Liver (tissue), 9 donors: ENCODE measurements around the gene NNMT. TPM values are rescaled to one million over a fixed set of nuclear protein-coding genes. Genes with fewer than 3 reads are reported as not detected.

Experiments used
- DNase-seq: peaks from one replicate; pipeline ENCODE4 v3.0.0-alpha.2; 2017; ENCODE audit warnings: low spot score
- H3K27ac ChIP-seq, 2 donors: one replicate each; pipeline ENCODE4 v1.7.0; 2013; ENCODE audit warnings: inconsistent platforms in 2 of 2, low read length in 2 of 2, control low read depth in 1 of 2, low read depth in 1 of 2, mild to moderate bottlenecking in 1 of 2
- H3K27me3 ChIP-seq, 4 donors: one replicate each; pipeline versions ENCODE4 v1.6.1 to v1.7.0; 2013; ENCODE audit warnings: low read length in 3 of 4, inconsistent platforms in 1 of 4, mild to moderate bottlenecking in 1 of 4, moderate library complexity in 1 of 4; ENCODE audit not compliant: control insufficient read depth in 4 of 4, insufficient read depth in 4 of 4
- H3K36me3 ChIP-seq, 4 donors: one replicate each; pipeline versions ENCODE4 v1.6.1 to v1.7.0; 2013; ENCODE audit warnings: low read length in 3 of 4, mild to moderate bottlenecking in 3 of 4, low read depth in 1 of 4, moderate library complexity in 1 of 4; ENCODE audit not compliant: control insufficient read depth in 4 of 4, insufficient read depth in 3 of 4
- H3K4me1 ChIP-seq, 4 donors: one replicate each; pipeline versions ENCODE4 v1.6.1 to v1.7.0; 2013; ENCODE audit warnings: low read length in 3 of 4, mild to moderate bottlenecking in 3 of 4, moderate library complexity in 1 of 4; ENCODE audit not compliant: control insufficient read depth in 4 of 4, insufficient read depth in 4 of 4
- H3K4me3 ChIP-seq, 3 donors: one replicate each; pipeline versions ENCODE4 v1.6.1 to v1.7.0; 2013; ENCODE audit warnings: low read length in 3 of 3, control low read depth in 1 of 3, low read depth in 1 of 3, mild to moderate bottlenecking in 1 of 3
- H3K9ac ChIP-seq, 2 donors: one replicate each; pipeline ENCODE4 v1.7.0; 2013; ENCODE audit warnings: low read length in 2 of 2, mild to moderate bottlenecking in 2 of 2, moderate library complexity in 2 of 2, control low read depth in 1 of 2, low read depth in 1 of 2
- H3K9me3 ChIP-seq, 4 donors: one replicate each; pipeline versions ENCODE4 v1.6.1 to v1.7.0; 2013; ENCODE audit warnings: low read length in 3 of 4; ENCODE audit not compliant: control insufficient read depth in 4 of 4
- ATF3 ChIP-seq: IDR thresholded peaks from 2 replicates; pipeline ENCODE4 v1.6.1; 2016; ENCODE audit warnings: antibody characterized with exemption
- EGR1 ChIP-seq, 2 donors: IDR thresholded peaks; 2 replicates each; pipeline ENCODE4 v1.6.1; 2016 to 2018; ENCODE audit warnings: antibody characterized with exemption in 2 of 2, low read depth in 2 of 2
- FOXA1 ChIP-seq: IDR thresholded peaks from 2 replicates; pipeline ENCODE4 v1.6.1; 2016; ENCODE audit warnings: antibody characterized with exemption
- FOXA2 ChIP-seq: IDR thresholded peaks from 2 replicates; pipeline ENCODE4 v1.6.1; 2016; ENCODE audit warnings: antibody characterized with exemption
- HNF4A ChIP-seq, 2 donors: conservative IDR thresholded peaks; 2 replicates each; pipeline ENCODE4 v1.6.1; 2016; ENCODE audit warnings: antibody characterized with exemption in 2 of 2, mild to moderate bottlenecking in 2 of 2
- HNF4G ChIP-seq: IDR thresholded peaks from 2 replicates; pipeline ENCODE4 v1.6.1; 2016; ENCODE audit warnings: antibody characterized with exemption
- JUND ChIP-seq, 2 donors: IDR thresholded peaks; 2 replicates each; pipeline ENCODE4 v1.6.1; 2016; ENCODE audit warnings: antibody characterized with exemption in 2 of 2
- MAX ChIP-seq: IDR thresholded peaks from 2 replicates; pipeline ENCODE4 v1.6.1; 2016; ENCODE audit warnings: antibody characterized with exemption
- NR2F2 ChIP-seq: IDR thresholded peaks from 2 replicates; pipeline ENCODE4 v1.6.1; 2016; ENCODE audit warnings: antibody characterized with exemption
- RAD21 ChIP-seq, 2 donors: IDR thresholded peaks; 2 replicates each; pipeline ENCODE4 v1.6.1; 2016; ENCODE audit warnings: antibody characterized with exemption in 2 of 2, mild to moderate bottlenecking in 2 of 2
- RXRA ChIP-seq, 2 donors: IDR thresholded peaks; 2 replicates each; pipeline ENCODE4 v1.6.1; 2017 to 2018; ENCODE audit warnings: antibody characterized with exemption in 2 of 2, mild to moderate bottlenecking in 1 of 2
- SP1 ChIP-seq: IDR thresholded peaks from 2 replicates; pipeline ENCODE4 v1.6.1; 2018; ENCODE audit warnings: antibody characterized with exemption, mild to moderate bottlenecking
- TAF1 ChIP-seq: conservative IDR thresholded peaks from 2 replicates; pipeline ENCODE4 v1.6.1; 2016; ENCODE audit warnings: antibody characterized with exemption, mild to moderate bottlenecking
- YY1 ChIP-seq: IDR thresholded peaks from 2 replicates; pipeline ENCODE4 v1.6.1; 2016; ENCODE audit warnings: antibody characterized with exemption, mild to moderate bottlenecking
- WGBS: extraction: QIAGEN DNeasy Blood & Tissue Kit; methylation state at CpG from one replicate; pipeline ENCODE4 v1.1.7; 2013; 5-methylcytosine and 5-hydroxymethylcytosine counted together
- polyA plus RNA-seq, 2 donors: library from polyadenylated mRNA; stranded (reverse) in 1 of 2; unstranded in 1 of 2; fragments of 200-250 nt in 1 of 2; fragments of >200 nt in 1 of 2; fragmentation: Nextera tagmentation in 1 of 2; extraction: Ambion mirVana in 1 of 2; gene quantifications; one replicate each; pipeline versions ENCODE4 v1.2.1 to v1.2.3, GENCODE V29; 2013 to 2015
- total RNA-seq, 2 donors: library from RNA; depleted of rRNA; stranded (reverse); fragments of >200 nt; gene quantifications; one replicate each; pipeline ENCODE4 v1.2.3, GENCODE V29; 2014
- TF ChIP-seq, protein P1 (sequence below): IDR thresholded peaks from 2 replicates; pipeline ENCODE4 v1.6.1; 2016; ENCODE audit warnings: antibody characterized with exemption
- TF ChIP-seq, protein P2 (sequence below): IDR thresholded peaks from 2 replicates; pipeline ENCODE4 v1.6.1; 2016; ENCODE audit warnings: antibody characterized with exemption, mild to moderate bottlenecking
- TF ChIP-seq, protein P3 (sequence below): fragments of 150-350 bp; IDR thresholded peaks from 2 replicates; pipeline ENCODE4 v1.5.1; 2017; ENCODE audit warnings: improper control_type of control experiment, low read depth, low read length; ENCODE audit not compliant: missing input control
- donor health status: healthy.
- donor health status: healthy.
- donor health status: healthy.
- donor health status: healthy.
- donor health status: healthy.

Gene NNMT
- total and polyA plus RNA-seq, 4 donors = 0.47 to 3,724 (median 2,877) TPM

- Histone ChIP-seq H3K27me3 (no peaks in the 10 kb centered on the region), H3K4me1 (peaks cover 3 to 64% (median 30%) of the 10 kb centered on the region in 4 donors), H3K9ac (no peak overlapping the region), H3K36me3 (peaks cover 0 to 46% (median 32%) of the 10 kb centered on the region in 4 donors), H3K4me3 (no peak overlapping the region), H3K27ac (peak overlapping the region in 1 of 2 donors; percentile 41), H3K9me3 (no peaks in the 10 kb centered on the region)
- WGBS = 39% methylated on average over 1 of the region's 1 CpG
- no peak for DNase-seq
- TF ChIP-seq RXRA (IDR thresholded peaks at IDR 0.05) (peak in 1 of 2 donors; percentile 11), FOXA2 (peak; percentile 19), HNF4A (conservative IDR thresholded peaks at IDR 0.05) (peak; percentile 63 to 77), SP1 (peak; percentile 27), JUND (IDR thresholded peaks at IDR 0.05) (peak in 1 of 2 donors; percentile 26)
- TF ChIP-seq, protein P1, sequence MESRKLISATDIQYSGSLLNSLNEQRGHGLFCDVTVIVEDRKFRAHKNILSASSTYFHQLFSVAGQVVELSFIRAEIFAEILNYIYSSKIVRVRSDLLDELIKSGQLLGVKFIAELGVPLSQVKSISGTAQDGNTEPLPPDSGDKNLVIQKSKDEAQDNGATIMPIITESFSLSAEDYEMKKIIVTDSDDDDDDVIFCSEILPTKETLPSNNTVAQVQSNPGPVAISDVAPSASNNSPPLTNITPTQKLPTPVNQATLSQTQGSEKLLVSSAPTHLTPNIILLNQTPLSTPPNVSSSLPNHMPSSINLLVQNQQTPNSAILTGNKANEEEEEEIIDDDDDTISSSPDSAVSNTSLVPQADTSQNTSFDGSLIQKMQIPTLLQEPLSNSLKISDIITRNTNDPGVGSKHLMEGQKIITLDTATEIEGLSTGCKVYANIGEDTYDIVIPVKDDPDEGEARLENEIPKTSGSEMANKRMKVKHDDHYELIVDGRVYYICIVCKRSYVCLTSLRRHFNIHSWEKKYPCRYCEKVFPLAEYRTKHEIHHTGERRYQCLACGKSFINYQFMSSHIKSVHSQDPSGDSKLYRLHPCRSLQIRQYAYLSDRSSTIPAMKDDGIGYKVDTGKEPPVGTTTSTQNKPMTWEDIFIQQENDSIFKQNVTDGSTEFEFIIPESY = no peak
These were observed 7.9 kb downstream of the NNMT start for GRCh38 chr11:114304065-114304464.

DNA sequence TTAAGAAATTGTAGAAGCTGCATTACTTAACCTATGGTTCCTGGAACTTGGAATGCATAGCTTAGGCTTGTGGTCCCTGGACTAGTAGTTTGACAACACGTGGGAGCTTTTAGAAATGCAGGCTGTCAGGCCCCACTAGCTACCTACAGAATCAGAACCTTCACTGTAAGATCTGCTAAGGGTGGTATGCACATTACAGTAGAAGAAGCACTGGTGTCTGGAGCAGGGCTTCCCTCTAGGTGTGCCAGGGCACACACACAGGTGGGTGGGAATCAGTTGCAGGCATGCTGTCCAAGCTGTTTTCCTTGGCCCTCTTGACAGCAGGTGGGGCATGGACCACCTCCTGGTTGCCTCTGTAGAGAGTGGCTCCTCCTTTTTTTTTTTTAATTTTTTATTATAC lies 8.8 kb downstream of the NNMT start:
- Histone ChIP-seq H3K27me3 (no peaks in the 10 kb centered on the region), H3K9ac (no peak overlapping the region), H3K4me3 (peak overlapping the region in 2 of 3 donors; percentile 11 to 30), H3K27ac (no peak overlapping the region), H3K36me3 (peaks cover 2 to 47% (median 35%) of the 10 kb centered on the region in 4 donors), H3K4me1 (peaks cover 3 to 64% (median 31%) of the 10 kb centered on the region in 4 donors), H3K9me3 (no peaks in the 10 kb centered on the region)
- DNase-seq = no peak
- WGBS = 83% methylated on average over 1 of the region's 1 CpG
- TF ChIP-seq JUND (IDR thresholded peaks at IDR 0.05) = peak in 1 of 2 donors; percentile 34
- no peak for TF ChIP-seq NR2F2

DNA sequence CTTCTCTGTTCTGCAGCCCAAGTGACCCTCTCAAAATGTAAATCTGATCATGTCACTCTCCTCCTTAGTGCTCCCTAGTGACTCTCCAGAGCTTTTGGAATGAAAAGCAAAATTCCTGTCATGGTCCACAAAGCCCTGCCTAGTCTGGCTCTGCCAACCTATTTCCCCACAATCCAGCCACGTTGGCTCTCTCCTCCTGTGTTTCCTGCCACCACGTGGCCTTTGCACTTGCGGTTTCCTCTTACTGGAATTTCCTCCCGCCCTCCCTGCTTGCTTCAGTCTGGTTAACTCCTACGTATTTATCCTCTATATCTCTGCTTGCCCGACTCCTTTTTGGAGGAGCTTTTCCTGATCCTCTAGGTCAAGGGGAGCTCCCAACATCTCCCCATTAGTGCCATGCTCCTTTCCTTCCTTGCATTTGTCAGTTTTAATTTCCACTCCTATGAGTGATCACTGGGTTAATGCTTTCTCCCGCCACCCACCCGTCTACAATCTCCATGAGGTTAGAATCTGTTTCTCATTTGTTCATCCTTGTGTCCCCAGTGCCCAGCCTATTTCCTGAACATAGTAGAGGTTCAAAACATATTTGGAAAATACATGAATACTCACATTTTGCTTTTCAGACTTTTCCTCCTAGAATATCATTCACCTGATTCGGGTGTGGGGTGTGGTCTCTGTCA lies 11.5 kb downstream of the NNMT start:
- Histone ChIP-seq H3K9ac (peak overlapping the region in 1 of 2 donors; percentile 73), H3K9me3 (no peaks in the 10 kb centered on the region), H3K27ac (peak overlapping the region; percentile 68 to 85), H3K36me3 (peaks cover 2 to 47% (median 38%) of the 10 kb centered on the region in 4 donors), H3K4me3 (peak overlapping the region in 2 of 3 donors; percentile 17 to 26), H3K27me3 (no peaks in the 10 kb centered on the region), H3K4me1 (peaks cover 3 to 52% (median 22%) of the 10 kb centered on the region in 4 donors)
- no peak for DNase-seq
- 14% methylated on average over 9 of the region's 9 CpGs for WGBS
- no peak for TF ChIP-seq ATF3
- TF ChIP-seq TAF1 = peak; percentile 63
- TF ChIP-seq RXRA (IDR thresholded peaks at IDR 0.05) = peak in 1 of 2 donors; percentile 83
- no peak for TF ChIP-seq HNF4G
- peak; percentile 56 for TF ChIP-seq YY1
- TF ChIP-seq, protein P1 = peak; percentile 63
- no peak for TF ChIP-seq FOXA2
- TF ChIP-seq, protein P2, sequence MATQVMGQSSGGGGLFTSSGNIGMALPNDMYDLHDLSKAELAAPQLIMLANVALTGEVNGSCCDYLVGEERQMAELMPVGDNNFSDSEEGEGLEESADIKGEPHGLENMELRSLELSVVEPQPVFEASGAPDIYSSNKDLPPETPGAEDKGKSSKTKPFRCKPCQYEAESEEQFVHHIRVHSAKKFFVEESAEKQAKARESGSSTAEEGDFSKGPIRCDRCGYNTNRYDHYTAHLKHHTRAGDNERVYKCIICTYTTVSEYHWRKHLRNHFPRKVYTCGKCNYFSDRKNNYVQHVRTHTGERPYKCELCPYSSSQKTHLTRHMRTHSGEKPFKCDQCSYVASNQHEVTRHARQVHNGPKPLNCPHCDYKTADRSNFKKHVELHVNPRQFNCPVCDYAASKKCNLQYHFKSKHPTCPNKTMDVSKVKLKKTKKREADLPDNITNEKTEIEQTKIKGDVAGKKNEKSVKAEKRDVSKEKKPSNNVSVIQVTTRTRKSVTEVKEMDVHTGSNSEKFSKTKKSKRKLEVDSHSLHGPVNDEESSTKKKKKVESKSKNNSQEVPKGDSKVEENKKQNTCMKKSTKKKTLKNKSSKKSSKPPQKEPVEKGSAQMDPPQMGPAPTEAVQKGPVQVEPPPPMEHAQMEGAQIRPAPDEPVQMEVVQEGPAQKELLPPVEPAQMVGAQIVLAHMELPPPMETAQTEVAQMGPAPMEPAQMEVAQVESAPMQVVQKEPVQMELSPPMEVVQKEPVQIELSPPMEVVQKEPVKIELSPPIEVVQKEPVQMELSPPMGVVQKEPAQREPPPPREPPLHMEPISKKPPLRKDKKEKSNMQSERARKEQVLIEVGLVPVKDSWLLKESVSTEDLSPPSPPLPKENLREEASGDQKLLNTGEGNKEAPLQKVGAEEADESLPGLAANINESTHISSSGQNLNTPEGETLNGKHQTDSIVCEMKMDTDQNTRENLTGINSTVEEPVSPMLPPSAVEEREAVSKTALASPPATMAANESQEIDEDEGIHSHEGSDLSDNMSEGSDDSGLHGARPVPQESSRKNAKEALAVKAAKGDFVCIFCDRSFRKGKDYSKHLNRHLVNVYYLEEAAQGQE = peak; percentile 77
- TF ChIP-seq SP1 = peak; percentile 81
- peak in 1 of 2 donors; percentile 65 for TF ChIP-seq JUND (IDR thresholded peaks at IDR 0.05)
- TF ChIP-seq RAD21 (IDR thresholded peaks at IDR 0.05) = peak in 1 of 2 donors; percentile 44
- TF ChIP-seq MAX = peak; percentile 93
- no peak for TF ChIP-seq FOXA1
- TF ChIP-seq NR2F2 = peak; percentile 94
- TF ChIP-seq, protein P3, sequence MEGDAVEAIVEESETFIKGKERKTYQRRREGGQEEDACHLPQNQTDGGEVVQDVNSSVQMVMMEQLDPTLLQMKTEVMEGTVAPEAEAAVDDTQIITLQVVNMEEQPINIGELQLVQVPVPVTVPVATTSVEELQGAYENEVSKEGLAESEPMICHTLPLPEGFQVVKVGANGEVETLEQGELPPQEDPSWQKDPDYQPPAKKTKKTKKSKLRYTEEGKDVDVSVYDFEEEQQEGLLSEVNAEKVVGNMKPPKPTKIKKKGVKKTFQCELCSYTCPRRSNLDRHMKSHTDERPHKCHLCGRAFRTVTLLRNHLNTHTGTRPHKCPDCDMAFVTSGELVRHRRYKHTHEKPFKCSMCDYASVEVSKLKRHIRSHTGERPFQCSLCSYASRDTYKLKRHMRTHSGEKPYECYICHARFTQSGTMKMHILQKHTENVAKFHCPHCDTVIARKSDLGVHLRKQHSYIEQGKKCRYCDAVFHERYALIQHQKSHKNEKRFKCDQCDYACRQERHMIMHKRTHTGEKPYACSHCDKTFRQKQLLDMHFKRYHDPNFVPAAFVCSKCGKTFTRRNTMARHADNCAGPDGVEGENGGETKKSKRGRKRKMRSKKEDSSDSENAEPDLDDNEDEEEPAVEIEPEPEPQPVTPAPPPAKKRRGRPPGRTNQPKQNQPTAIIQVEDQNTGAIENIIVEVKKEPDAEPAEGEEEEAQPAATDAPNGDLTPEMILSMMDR = no peak
- peak in 1 of 2 donors; percentile 88 for TF ChIP-seq EGR1 (IDR thresholded peaks at IDR 0.05; ENCODE audit: low read depth in 2 of 2)
